ENCODE data around the gene MAMLD1.

Gene MAMLD1

DNA sequence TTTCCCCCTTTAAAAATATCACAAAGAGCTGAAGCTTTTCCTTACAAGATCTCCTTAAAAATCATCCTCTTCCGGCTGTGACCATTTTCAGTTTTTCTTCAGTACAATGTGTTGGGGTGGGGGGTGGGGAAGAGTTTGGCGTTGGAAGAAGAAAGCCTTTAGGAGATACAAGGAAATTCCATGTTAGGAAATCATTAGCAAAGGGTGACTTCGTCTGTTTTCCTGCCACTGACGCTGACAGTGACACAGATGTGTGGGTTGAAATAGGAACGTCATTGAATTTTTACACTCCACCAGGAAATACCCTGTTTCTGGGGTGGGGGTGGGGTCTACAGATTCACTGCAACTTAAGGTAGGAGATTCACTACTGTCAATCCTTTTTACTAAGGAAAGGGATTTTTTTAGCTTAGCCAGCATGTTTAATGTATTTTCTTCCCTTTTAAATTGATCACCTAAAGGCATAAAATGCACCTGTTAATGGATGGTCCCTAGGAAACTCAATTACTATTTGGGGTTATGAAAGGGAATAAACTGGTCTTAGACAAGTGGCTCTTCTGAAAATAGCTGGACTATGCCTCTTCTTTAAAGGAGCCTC is 3.9 kb downstream of the MAMLD1 start:
- H3K27me3 ChIP-seq (ENCODE audit: insufficient read depth, low read length, poor library complexity), result peaks cover 5% of the 10 kb centered on the region
- no peak overlapping the region for H2BK5ac ChIP-seq (ENCODE audit: low read length)
- no peak overlapping the region for H3K18ac ChIP-seq (ENCODE audit: low read length)
- no peak overlapping the region for H2BK15ac ChIP-seq (replicated peaks; ENCODE audit: low read depth)
- H3K23ac ChIP-seq (ENCODE audit: low read length), result no peak overlapping the region
- DNase-seq, result no peak
- no peak overlapping the region for H3K4me2 ChIP-seq (ENCODE audit: low read length)
- no peaks in the 10 kb centered on the region for H3K79me2 ChIP-seq (ENCODE audit: control insufficient read depth, insufficient read depth, low read length)
- H2BK120ac ChIP-seq (ENCODE audit: low read depth, low read length), result no peak overlapping the region
- no peak overlapping the region for H4K5ac ChIP-seq (ENCODE audit: low read length)
- no peak overlapping the region for H4K8ac ChIP-seq (ENCODE audit: low read depth, low read length)
- no peaks in the 10 kb centered on the region for H3K36me3 ChIP-seq (ENCODE audit: control insufficient read depth, insufficient read depth, low read length)
- H3K27ac ChIP-seq (ENCODE audit: low read depth, low read length), result no peak overlapping the region
- H3K4me3 ChIP-seq (ENCODE audit: low read length), result no peak overlapping the region
- WGBS (ENCODE audit: extremely low coverage, insufficient coverage, low lambda C conversion rate), result no CpG with 5 or more reads among the region's 5 CpGs
- H3K9ac ChIP-seq (ENCODE audit: low read length), result no peak overlapping the region
- H3K79me1 ChIP-seq (ENCODE audit: low read length), result no peaks in the 10 kb centered on the region
- no peak overlapping the region for H2AK5ac ChIP-seq (ENCODE audit: low read length)
- no peak overlapping the region for H3K56ac ChIP-seq (ENCODE audit: low read length)
- H3K4ac ChIP-seq (ENCODE audit: low read depth, low read length), result no peak overlapping the region
- H3K4me1 ChIP-seq (ENCODE audit: control insufficient read depth, low read depth, low read length), result no peaks in the 10 kb centered on the region

DNA sequence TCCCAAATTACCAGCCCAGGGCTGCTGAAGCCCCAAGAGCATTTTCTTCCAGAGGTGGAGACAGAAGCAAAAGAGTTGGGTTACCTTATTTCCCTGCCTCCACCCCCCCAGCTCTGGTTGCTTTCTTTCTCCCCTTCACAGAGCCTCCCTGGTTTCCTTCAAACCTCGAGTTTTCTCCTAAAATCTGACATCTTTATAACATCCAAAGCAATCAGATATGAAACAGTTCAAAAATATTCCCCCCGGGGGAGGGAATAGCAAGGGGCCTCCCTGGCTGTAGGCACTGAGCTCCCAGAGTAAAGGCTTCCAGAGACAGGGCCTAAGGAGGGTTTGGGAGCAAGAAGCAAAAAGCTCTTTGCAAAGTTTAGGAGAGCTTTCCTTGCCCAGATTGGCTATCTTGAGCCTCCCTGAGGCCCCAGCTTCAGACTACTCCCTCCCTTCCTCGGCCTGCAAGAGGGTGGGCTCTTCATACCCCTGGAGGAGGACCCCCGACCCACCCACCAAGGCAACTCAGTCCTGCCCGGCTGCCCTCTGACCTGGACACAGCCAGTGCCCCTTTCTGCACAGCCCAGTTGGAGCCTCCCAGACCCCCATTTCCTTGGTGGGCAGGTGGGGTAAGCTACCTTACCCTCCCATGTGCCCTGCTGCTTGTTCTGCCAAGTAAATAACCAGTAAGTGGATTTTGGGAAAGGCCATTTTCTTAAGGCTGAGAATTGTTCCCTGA is 7.6 kb downstream of the MAMLD1 start:
- Histone ChIP-seq H3K79me1 (ENCODE audit: low read length) (no peaks in the 10 kb centered on the region), H4K5ac (ENCODE audit: low read length) (no peak overlapping the region), H3K23ac (ENCODE audit: low read length) (no peak overlapping the region), H3K36me3 (ENCODE audit: control insufficient read depth, insufficient read depth, low read length) (no peaks in the 10 kb centered on the region), H3K79me2 (ENCODE audit: control insufficient read depth, insufficient read depth, low read length) (no peaks in the 10 kb centered on the region), H2BK120ac (ENCODE audit: low read depth, low read length) (no peak overlapping the region), H2AK5ac (ENCODE audit: low read length) (no peak overlapping the region), H3K56ac (ENCODE audit: low read length) (no peak overlapping the region), H3K18ac (ENCODE audit: low read length) (no peak overlapping the region), H3K9ac (ENCODE audit: low read length) (no peak overlapping the region), H3K27me3 (ENCODE audit: insufficient read depth, low read length, poor library complexity) (no peaks in the 10 kb centered on the region), H3K4ac (ENCODE audit: low read depth, low read length) (no peak overlapping the region), H2BK5ac (ENCODE audit: low read length) (no peak overlapping the region), H4K8ac (ENCODE audit: low read depth, low read length) (no peak overlapping the region), H3K4me1 (ENCODE audit: control insufficient read depth, low read depth, low read length) (no peaks in the 10 kb centered on the region), H2BK15ac (replicated peaks; ENCODE audit: low read depth) (no peak overlapping the region), H3K27ac (ENCODE audit: low read depth, low read length) (no peak overlapping the region), H3K4me2 (ENCODE audit: low read length) (no peak overlapping the region), H3K4me3 (ENCODE audit: low read length) (no peak overlapping the region)
- WGBS (ENCODE audit: extremely low coverage, insufficient coverage, low lambda C conversion rate), result no CpG with 5 or more reads among the region's 5 CpGs
- DNase-seq, result no peak

DNA sequence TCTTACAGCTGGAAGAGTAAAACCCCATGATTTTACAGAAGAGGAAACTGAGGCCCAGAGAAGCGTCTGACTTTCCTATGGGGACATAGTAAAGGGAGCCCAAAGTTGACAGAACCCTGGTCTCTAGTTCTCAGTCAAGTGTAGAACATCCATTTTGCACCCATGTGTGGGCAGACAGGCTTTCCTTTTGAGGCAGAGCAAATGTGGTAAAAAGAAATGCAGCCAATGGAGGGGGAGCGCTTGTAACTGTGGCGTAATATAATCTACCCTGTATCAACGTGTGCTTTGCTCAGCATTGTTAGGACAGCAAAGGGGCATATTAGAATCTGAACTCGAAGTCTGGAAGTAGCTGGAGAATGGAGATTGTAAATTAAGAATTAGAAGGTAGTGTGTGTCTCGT is 8.8 kb downstream of the MAMLD1 start:
- no peak overlapping the region for H3K9ac ChIP-seq (ENCODE audit: low read length)
- no peak overlapping the region for H3K4me2 ChIP-seq (ENCODE audit: low read length)
- no peak overlapping the region for H3K18ac ChIP-seq (ENCODE audit: low read length)
- H3K79me2 ChIP-seq (ENCODE audit: control insufficient read depth, insufficient read depth, low read length), result no peaks in the 10 kb centered on the region
- no peaks in the 10 kb centered on the region for H3K36me3 ChIP-seq (ENCODE audit: control insufficient read depth, insufficient read depth, low read length)
- no peaks in the 10 kb centered on the region for H3K4me1 ChIP-seq (ENCODE audit: control insufficient read depth, low read depth, low read length)
- no peaks in the 10 kb centered on the region for H3K27me3 ChIP-seq (ENCODE audit: insufficient read depth, low read length, poor library complexity)
- H3K23ac ChIP-seq (ENCODE audit: low read length), result no peak overlapping the region
- no peak overlapping the region for H2BK15ac ChIP-seq (replicated peaks; ENCODE audit: low read depth)
- no peak for DNase-seq
- no peaks in the 10 kb centered on the region for H3K79me1 ChIP-seq (ENCODE audit: low read length)
- H2BK5ac ChIP-seq (ENCODE audit: low read length), result no peak overlapping the region
- H4K5ac ChIP-seq (ENCODE audit: low read length), result no peak overlapping the region
- no peak overlapping the region for H3K27ac ChIP-seq (ENCODE audit: low read depth, low read length)
- H2AK5ac ChIP-seq (ENCODE audit: low read length), result no peak overlapping the region
- no peak overlapping the region for H3K56ac ChIP-seq (ENCODE audit: low read length)
- H2BK120ac ChIP-seq (ENCODE audit: low read depth, low read length), result no peak overlapping the region
- WGBS (ENCODE audit: extremely low coverage, insufficient coverage, low lambda C conversion rate), result no CpG with 5 or more reads among the region's 6 CpGs
- no peak overlapping the region for H3K4ac ChIP-seq (ENCODE audit: low read depth, low read length)
- H3K4me3 ChIP-seq (ENCODE audit: low read length), result no peak overlapping the region
- no peak overlapping the region for H4K8ac ChIP-seq (ENCODE audit: low read depth, low read length)

DNA sequence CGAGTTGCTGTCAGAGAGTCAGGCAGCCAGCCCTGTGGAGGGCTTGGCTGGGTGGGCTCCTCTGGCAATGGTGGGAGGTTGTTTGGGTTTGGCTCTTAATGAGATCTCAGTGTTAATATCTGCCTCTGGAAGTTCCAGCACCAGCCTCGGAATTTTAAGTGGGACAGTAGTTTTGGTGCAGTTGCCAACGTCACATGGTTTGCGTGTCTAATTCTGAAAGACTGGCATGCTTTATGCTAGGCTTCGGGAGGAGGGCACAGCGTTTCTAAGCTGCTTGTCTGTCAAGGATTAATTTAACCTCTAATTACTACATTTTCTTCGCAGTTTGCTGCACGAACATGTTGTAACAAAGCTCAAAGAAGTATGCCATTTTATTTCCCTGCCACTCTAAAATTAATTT is 9.2 kb downstream of the MAMLD1 start:
- Histone ChIP-seq H3K23ac (ENCODE audit: low read length) (no peak overlapping the region), H4K5ac (ENCODE audit: low read length) (no peak overlapping the region), H2BK15ac (replicated peaks; ENCODE audit: low read depth) (no peak overlapping the region), H3K18ac (ENCODE audit: low read length) (no peak overlapping the region), H3K4me2 (ENCODE audit: low read length) (no peak overlapping the region), H3K4me1 (ENCODE audit: control insufficient read depth, low read depth, low read length) (no peaks in the 10 kb centered on the region), H3K27ac (ENCODE audit: low read depth, low read length) (no peak overlapping the region), H3K79me1 (ENCODE audit: low read length) (no peaks in the 10 kb centered on the region), H3K27me3 (ENCODE audit: insufficient read depth, low read length, poor library complexity) (no peaks in the 10 kb centered on the region), H2BK120ac (ENCODE audit: low read depth, low read length) (no peak overlapping the region), H2BK5ac (ENCODE audit: low read length) (no peak overlapping the region), H3K4me3 (ENCODE audit: low read length) (no peak overlapping the region), H3K9ac (ENCODE audit: low read length) (no peak overlapping the region), H3K4ac (ENCODE audit: low read depth, low read length) (no peak overlapping the region), H3K36me3 (ENCODE audit: control insufficient read depth, insufficient read depth, low read length) (no peaks in the 10 kb centered on the region), H4K8ac (ENCODE audit: low read depth, low read length) (no peak overlapping the region), H3K56ac (ENCODE audit: low read length) (no peak overlapping the region), H2AK5ac (ENCODE audit: low read length) (no peak overlapping the region), H3K79me2 (ENCODE audit: control insufficient read depth, insufficient read depth, low read length) (no peaks in the 10 kb centered on the region)
- no CpG with 5 or more reads among the region's 8 CpGs for WGBS (ENCODE audit: extremely low coverage, insufficient coverage, low lambda C conversion rate)
- no peak for DNase-seq

DNA sequence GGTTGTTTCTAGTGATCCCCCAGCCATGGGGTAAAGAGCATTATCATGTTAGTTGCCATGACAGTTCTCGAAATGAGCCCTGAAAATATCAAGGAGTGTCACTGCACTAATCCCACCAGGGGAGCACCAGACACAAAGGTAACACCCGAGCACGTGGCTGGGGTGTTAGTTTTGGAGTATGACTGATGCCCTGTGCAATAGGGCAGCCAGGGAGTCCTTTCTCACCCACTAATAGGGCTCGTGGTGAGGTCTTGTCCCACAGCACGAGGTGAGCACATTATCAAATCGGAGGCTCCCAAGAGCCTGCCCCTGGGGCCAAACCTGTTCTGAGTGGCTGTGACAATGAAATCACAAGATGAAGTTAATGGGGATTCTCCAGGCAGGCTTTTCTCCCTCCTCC is 9.6 kb downstream of the MAMLD1 start:
- Histone ChIP-seq H3K56ac (ENCODE audit: low read length) (no peak overlapping the region), H3K4me3 (ENCODE audit: low read length) (no peak overlapping the region), H3K79me1 (ENCODE audit: low read length) (no peaks in the 10 kb centered on the region), H2BK120ac (ENCODE audit: low read depth, low read length) (no peak overlapping the region), H3K18ac (ENCODE audit: low read length) (no peak overlapping the region), H2BK5ac (ENCODE audit: low read length) (no peak overlapping the region), H4K8ac (ENCODE audit: low read depth, low read length) (no peak overlapping the region), H4K5ac (ENCODE audit: low read length) (no peak overlapping the region), H3K4me1 (ENCODE audit: control insufficient read depth, low read depth, low read length) (no peaks in the 10 kb centered on the region), H2AK5ac (ENCODE audit: low read length) (no peak overlapping the region), H3K23ac (ENCODE audit: low read length) (no peak overlapping the region), H3K27ac (ENCODE audit: low read depth, low read length) (no peak overlapping the region), H3K9ac (ENCODE audit: low read length) (no peak overlapping the region), H2BK15ac (replicated peaks; ENCODE audit: low read depth) (no peak overlapping the region), H3K27me3 (ENCODE audit: insufficient read depth, low read length, poor library complexity) (no peaks in the 10 kb centered on the region), H3K4me2 (ENCODE audit: low read length) (no peak overlapping the region), H3K36me3 (ENCODE audit: control insufficient read depth, insufficient read depth, low read length) (no peaks in the 10 kb centered on the region), H3K79me2 (ENCODE audit: control insufficient read depth, insufficient read depth, low read length) (no peaks in the 10 kb centered on the region), H3K4ac (ENCODE audit: low read depth, low read length) (no peak overlapping the region)
- DNase-seq, result no peak
- no CpG with 5 or more reads among the region's 6 CpGs for WGBS (ENCODE audit: extremely low coverage, insufficient coverage, low lambda C conversion rate)

Data from mesendoderm (in vitro differentiated cells).